ENCODE data around the gene PITRM1. TPM values are rescaled to one million over a fixed set of nuclear protein-coding genes. Genes with fewer than 3 reads are reported as not detected.

The PITRM1 gene
- total RNA-seq, result 88.5 and 105 TPM in 2 replicates

GRCh38 chr10:3172446-3173170 is at the start of gene PITRM1:
Gene PITRM1, minus strand, starts transcription at chr10:3172782. Its CDS starts 10 bp downstream, at chr10:3172772.

Other genes starting within 250 kb of the PITRM1 start
- gene PFKP, start 105.2 kb downstream of the PITRM1 start, total RNA-seq, result 274 and 319 TPM in 2 replicates

All from uterine smooth muscle cell (primary cell).